HG03521 (cell line): ENCODE measurements around the gene PYGB.
"Not testable (repeated sequence)": the region's sequence is repeated elsewhere in the genome, so short reads cannot be mapped to it uniquely, and the experiment has no call there.

Source experiments
- ATAC-seq: cut with Tn5 transposase; IDR thresholded peaks from one replicate; pipeline ENCODE4 v1.9.1; 2021; ENCODE audit warnings: mild to moderate bottlenecking, moderate library complexity; ENCODE audit not compliant: unreplicated experiment

The PYGB gene

GRCh38 chr20:25325997-25326396, 78.1 kb downstream of the PYGB start:
- no peak for ATAC-seq

- no peak for ATAC-seq
These were observed 79.8 kb downstream of the PYGB start for GRCh38 chr20:25327521-25328235.

DNA sequence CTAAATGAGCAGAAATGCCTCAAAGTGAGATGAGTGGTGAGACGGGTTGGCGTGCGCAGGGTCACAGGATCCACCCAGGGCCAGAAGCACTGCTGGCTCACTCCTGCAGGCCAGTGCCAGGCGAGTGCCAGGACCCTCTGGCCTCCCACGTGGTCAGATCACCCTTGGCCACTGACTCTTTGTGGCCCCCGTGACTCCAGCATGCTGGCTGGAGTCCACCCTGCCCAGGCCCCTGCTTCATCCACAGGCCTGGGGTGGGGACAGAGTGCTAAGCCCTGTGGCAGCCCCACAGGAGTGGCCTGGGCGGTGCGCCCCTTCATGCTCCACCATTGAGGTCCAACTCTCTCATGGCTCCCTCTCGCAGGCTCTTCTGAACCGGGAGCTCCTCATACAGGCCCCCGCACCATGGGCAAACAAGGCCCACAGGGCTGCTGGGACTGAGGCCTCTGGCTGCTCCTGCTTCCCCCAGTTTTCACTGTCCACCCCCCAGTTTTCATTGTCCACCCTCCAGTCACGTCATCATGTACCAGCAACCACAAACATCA, 81.1 kb downstream of the PYGB start:
- ATAC-seq = no peak

GRCh38 chr20:25334972-25335371, 87.1 kb downstream of the PYGB start:
- ATAC-seq = not testable (repeated sequence)

DNA sequence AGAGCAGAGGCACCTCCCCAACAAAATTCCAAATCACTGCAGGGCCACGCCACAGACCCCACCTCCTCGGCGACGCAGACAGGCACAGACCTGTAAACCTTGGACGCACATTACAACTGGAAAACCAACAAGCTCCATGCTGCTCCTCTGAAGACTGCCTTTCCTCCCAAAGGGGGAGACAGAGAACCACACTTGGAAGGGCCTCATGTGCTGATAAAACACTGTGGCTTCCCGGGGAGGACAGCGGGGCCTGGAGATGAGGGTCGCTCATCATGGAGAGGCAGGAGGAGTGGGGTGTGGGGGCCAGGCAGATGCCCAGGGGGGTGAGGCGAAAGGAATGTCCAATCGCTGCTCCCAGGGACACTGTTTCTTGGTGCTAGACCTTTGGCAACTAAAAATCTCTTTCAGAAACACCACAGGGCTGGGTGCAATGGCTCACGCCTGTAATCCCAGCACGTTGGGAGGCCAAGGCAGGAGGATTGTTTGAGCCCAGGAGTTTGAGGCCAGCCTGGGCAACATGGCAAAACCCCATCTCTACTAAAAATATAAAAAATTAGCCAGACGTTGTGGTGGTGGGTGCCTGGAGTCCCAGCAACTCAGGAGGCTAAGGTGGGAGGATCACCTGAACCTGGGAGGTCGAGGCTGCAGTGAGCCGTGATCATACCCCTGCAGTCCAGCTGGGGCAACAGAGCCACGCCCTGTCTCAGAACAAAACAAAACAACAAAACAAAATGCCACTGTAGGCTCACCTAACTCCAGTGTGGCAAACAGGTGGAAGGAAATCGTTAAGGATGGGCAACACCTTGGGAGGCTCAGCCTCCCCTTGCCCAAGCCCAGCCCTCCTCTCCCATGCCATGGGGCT, 88.9 kb downstream of the PYGB start:
- ATAC-seq = no peak

DNA sequence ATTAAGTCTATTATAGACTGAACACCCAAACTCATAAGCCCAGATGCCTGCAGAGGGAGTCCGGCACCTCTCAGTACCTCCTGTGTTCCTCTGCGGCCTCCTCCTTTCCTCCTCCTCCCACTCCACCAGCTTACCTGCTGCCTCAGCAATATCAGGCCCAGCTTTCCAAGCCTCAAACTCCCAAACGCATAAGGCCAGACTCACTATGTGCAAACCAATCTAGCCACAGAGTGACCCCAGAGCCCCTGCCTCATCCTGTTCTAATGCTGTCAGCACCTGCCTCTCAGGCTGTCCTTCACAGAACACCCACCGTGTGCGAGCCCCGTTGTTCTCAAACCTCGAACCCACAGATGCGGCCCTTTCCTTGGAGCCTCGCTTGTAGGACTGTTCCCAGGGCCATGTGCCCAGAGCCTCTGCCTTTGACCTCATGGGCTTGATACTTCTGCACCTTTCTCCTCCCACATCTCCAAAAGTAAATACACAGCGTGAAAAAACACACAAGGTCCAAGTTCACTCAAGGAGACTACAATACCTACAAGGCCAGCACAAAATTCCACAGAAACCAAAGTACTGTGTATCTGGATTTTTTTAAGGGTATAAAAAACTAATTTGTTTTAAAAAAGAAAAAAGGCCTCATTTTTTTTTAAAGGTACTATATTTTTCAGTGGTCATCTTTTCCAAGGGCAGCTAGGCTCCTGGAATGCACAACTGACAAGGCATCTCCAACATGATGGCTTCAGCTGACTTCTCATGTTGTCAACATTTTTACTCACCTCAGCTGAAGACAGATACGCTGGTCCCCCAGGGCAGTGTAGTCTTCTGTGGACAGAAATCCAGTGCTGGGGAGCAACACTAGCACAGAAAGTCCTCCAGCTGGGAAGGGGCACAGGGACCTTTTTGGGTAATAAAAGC, 90.5 kb downstream of the PYGB start:
- ATAC-seq = no peak

DNA sequence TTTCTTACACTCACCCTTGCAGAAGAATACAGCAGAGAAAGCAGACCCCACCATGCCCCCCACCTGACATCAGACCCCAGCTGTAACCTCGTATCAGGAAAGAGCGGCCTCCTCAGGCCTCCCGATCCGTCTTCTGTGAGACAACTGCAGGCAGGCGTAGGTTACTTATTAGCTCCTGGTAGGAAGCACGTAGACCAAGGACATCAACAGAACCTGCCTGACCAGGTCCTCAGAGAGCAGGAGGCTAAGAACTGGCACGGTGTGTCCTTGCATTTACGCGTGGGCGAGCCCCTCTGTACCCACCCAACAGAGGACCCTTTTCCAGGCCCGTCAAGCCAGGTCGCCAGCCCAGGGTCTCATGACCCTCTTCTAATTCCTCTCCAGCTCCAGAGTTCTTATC, 91.7 kb downstream of the PYGB start:
- ATAC-seq = no peak

GRCh38 chr20:25340380-25340779, 92.5 kb downstream of the PYGB start:
- no peak for ATAC-seq

GRCh38 chr20:25341716-25342680, 94.1 kb downstream of the PYGB start:
- no peak for ATAC-seq

GRCh38 chr20:25344634-25345033, 96.7 kb downstream of the PYGB start:
- no peak for ATAC-seq

DNA sequence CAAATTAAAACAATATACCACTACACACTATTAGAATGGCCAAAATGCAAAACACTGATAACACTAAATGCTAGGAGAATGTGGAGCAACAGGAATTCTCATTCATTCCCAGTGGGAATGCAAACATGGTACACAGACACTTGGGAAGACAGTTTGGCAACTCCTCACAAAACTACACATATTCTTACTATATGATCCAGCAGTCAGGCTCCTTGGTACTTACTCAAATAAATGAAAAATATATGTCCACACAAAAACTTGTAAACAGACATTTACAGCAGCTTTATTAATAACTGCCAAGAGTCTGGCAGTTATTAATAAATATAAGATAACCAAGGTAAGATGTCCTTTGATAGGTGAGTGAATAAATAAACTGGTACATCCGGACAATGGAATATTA, 97.8 kb downstream of the PYGB start:
- ATAC-seq = no peak

DNA sequence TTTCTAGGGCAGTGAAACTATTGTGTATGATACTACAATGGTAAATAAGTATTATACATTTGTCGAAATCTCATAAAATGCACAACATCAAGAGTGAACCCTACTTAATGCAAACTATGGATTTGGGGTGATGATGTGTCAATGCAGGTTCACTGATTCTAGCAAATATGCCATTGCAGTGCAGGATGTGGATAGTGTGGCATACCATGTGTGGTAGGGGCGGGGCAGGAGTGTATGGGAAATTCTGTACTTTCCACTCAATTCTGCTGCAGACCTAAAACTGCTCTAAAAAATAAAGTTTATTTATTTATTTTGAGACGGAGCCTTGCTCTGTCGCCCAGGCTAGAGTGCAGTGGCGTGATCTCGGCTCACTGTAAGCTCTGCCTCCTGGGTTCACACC, 98.5 kb downstream of the PYGB start:
- ATAC-seq = no peak
